Esophagus squamous epithelium (tissue), 5 donors: ENCODE data around the gene ARHGAP26. TPM values are rescaled to one million over a fixed set of nuclear protein-coding genes. Genes with fewer than 3 reads are reported as not detected.

Experiments used
- DNase-seq: peaks from one replicate; lab custom pipeline; 2025; lab: John Stamatoyannopoulos, UW
- H3K27ac ChIP-seq, 4 donors: fragments of 200-600 bp; sonication (generic); one replicate each; pipeline ENCODE4 v1.5.1; 2016 to 2019; ENCODE audit warnings: mild to moderate bottlenecking in 1 of 4
- H3K27me3 ChIP-seq, 4 donors: fragments of 200-600 bp; sonication (generic); 1 replicate in 3 of 4; 2 replicates in 1 of 4; pipeline versions ENCODE4 v1.5.1 to v1.6.0; 2017 to 2021; ENCODE audit warnings: antibody characterized with exemption in 1 of 4
- H3K36me3 ChIP-seq, 3 donors: fragments of 200-600 bp; sonication (generic); one replicate each; pipeline ENCODE4 v1.5.1; 2016 to 2019
- H3K4me1 ChIP-seq, 3 donors: fragments of 200-600 bp; sonication (generic); one replicate each; pipeline ENCODE4 v1.5.1; 2017 to 2019
- H3K4me3 ChIP-seq, 4 donors: fragments of 200-600 bp; sonication (generic); 1 replicate in 3 of 4; 2 replicates in 1 of 4; pipeline ENCODE4 v1.5.1; 2016 to 2019; ENCODE audit warnings: mild to moderate bottlenecking in 2 of 4, moderate library complexity in 1 of 4
- H3K9me3 ChIP-seq, 3 donors: fragments of 200-600 bp; sonication (generic); one replicate each; pipeline ENCODE4 v1.5.1; 2016 to 2019
- CTCF ChIP-seq, 6 experiments: fragments of 450-650 bp in 4 of 6; fragments of 200-600 bp in 2 of 6; sonication (generic) in 2 of 6; IDR thresholded peaks; one replicate each; pipeline ENCODE4 v1.5.1; 2016 to 2019; ENCODE audit warnings: antibody characterized with exemption in 6 of 6, mild to moderate bottlenecking in 4 of 6, moderate library complexity in 4 of 6
- POLR2A ChIP-seq, 4 donors: fragments of 450-650 bp; IDR thresholded peaks; one replicate each; pipeline ENCODE4 v1.6.1; 2017; ENCODE audit warnings: antibody characterized with exemption in 4 of 4, mild to moderate bottlenecking in 4 of 4, moderate library complexity in 3 of 4
- WGBS, 2 donors: methylation state at CpG; one replicate each; pipeline ENCODE4 v1.1.5; 2018; 5-methylcytosine and 5-hydroxymethylcytosine counted together
- intact Hi-C: fragments of 100-400 bp; cut with DNase I; formaldehyde crosslinking; loops from one replicate; pipeline ENCODE4 v1.15.0; 2022
- total RNA-seq, 4 donors: library from RNA; depleted of rRNA; stranded (reverse); fragments of >200 nt; gene quantifications; one replicate each; pipeline ENCODE4 v1.1.0, GENCODE V29; 2016
- donor health status: DM: yes; HTN: yes; CAD: no.

The ARHGAP26 gene
- total RNA-seq, 4 donors from 2014 or later = 4.4 to 18.7 (median 15.4) TPM

GRCh38 chr5:142883025-142883424 is 112.8 kb downstream of the ARHGAP26 start:
- no peak for TF ChIP-seq POLR2A (IDR thresholded peaks at IDR 0.05)
- TF ChIP-seq CTCF (IDR thresholded peaks at IDR 0.05) = no peak
- no peaks in the 10 kb centered on the region for H3K27me3 ChIP-seq
- H3K9me3 ChIP-seq = no peaks in the 10 kb centered on the region
- 70 to 78% methylated on average over 2 of the region's 2 CpGs for WGBS, 2 donors
- H3K36me3 ChIP-seq = peaks cover 0 to 13% (median 0%) of the 10 kb centered on the region in 3 donors
- H3K4me1 ChIP-seq = peaks cover 0 to 8% (median 0%) of the 10 kb centered on the region in 3 donors
- DNase-seq = no peak
- no peak overlapping the region for H3K27ac ChIP-seq
- intact Hi-C loops = loop anchor here (5.0 kb wide), 1 partner anchor 166 kb away; no protein-coding TSS in a partner anchor
- H3K4me3 ChIP-seq = no peak overlapping the region

- H3K9me3 ChIP-seq = no peaks in the 10 kb centered on the region
- H3K36me3 ChIP-seq = peaks cover 0 to 13% (median 0%) of the 10 kb centered on the region in 3 donors
- 86 to 100% methylated on average over 4 of the region's 4 CpGs for WGBS, 2 donors
- TF ChIP-seq POLR2A (IDR thresholded peaks at IDR 0.05) = no peak
- no peak for TF ChIP-seq CTCF (IDR thresholded peaks at IDR 0.05)
- no peaks in the 10 kb centered on the region for H3K27me3 ChIP-seq
- intact Hi-C loops = loop anchor here (5.0 kb wide), 1 partner anchor 166 kb away; no protein-coding TSS in a partner anchor
- no peak overlapping the region for H3K27ac ChIP-seq
- no peak for DNase-seq
- peaks cover 0 to 8% (median 0%) of the 10 kb centered on the region in 3 donors for H3K4me1 ChIP-seq
- H3K4me3 ChIP-seq = no peak overlapping the region
Observed at GRCh38 chr5:142883438-142883837, 113.3 kb downstream of the ARHGAP26 start.

GRCh38 chr5:142884029-142884428 is 113.9 kb downstream of the ARHGAP26 start:
- Histone ChIP-seq H3K9me3 (no peaks in the 10 kb centered on the region), H3K4me1 (peaks cover 0 to 8% (median 0%) of the 10 kb centered on the region in 3 donors), H3K4me3 (no peak overlapping the region), H3K27ac (no peak overlapping the region), H3K27me3 (no peaks in the 10 kb centered on the region), H3K36me3 (peaks cover 0 to 13% (median 0%) of the 10 kb centered on the region in 3 donors)
- 73 to 74% methylated on average over 3 of the region's 3 CpGs for WGBS, 2 donors
- no peak for DNase-seq
- intact Hi-C loops = loop anchor here (5.0 kb wide), 1 partner anchor 167 kb away; no protein-coding TSS in a partner anchor
- TF ChIP-seq POLR2A (IDR thresholded peaks at IDR 0.05) (no peak), CTCF (IDR thresholded peaks at IDR 0.05) (no peak)

- Histone ChIP-seq H3K4me3 (no peak overlapping the region), H3K4me1 (no peaks in the 10 kb centered on the region), H3K9me3 (no peaks in the 10 kb centered on the region), H3K27ac (no peak overlapping the region), H3K36me3 (peaks cover 0 to 13% (median 0%) of the 10 kb centered on the region in 3 donors), H3K27me3 (no peaks in the 10 kb centered on the region)
- intact Hi-C loops = no loop called here
- no peak for DNase-seq
- TF ChIP-seq POLR2A (IDR thresholded peaks at IDR 0.05) = no peak
- no peak for TF ChIP-seq CTCF (IDR thresholded peaks at IDR 0.05)
- WGBS, 2 donors = 88 to 89% methylated on average over 2 of the region's 2 CpGs
Observed at GRCh38 chr5:142886211-142886610, 116.0 kb downstream of the ARHGAP26 start.

- intact Hi-C loops = no loop called here
Observed at GRCh38 chr5:142886956-142887355, 116.8 kb downstream of the ARHGAP26 start.

More at GRCh38 chr5:142886956-142887355, 116.8 kb downstream of the ARHGAP26 start:
- no peaks in the 10 kb centered on the region for H3K27me3 ChIP-seq
- no peak overlapping the region for H3K27ac ChIP-seq
- no peak overlapping the region for H3K4me3 ChIP-seq
- peaks cover 0 to 13% (median 0%) of the 10 kb centered on the region in 3 donors for H3K36me3 ChIP-seq
- H3K4me1 ChIP-seq = no peaks in the 10 kb centered on the region
- no peak for DNase-seq
- H3K9me3 ChIP-seq = no peaks in the 10 kb centered on the region
- 57 to 76% methylated on average over 2 of the region's 2 CpGs for WGBS, 2 donors
- TF ChIP-seq CTCF (IDR thresholded peaks at IDR 0.05) (no peak), POLR2A (IDR thresholded peaks at IDR 0.05) (no peak)
